ENCODE measurements around the gene KDM1A. TPM values are rescaled to one million over a fixed set of nuclear protein-coding genes. Genes with fewer than 3 reads are reported as not detected.

KDM1A gene
- total RNA-seq, 1 donor from 2014 or later, result 164 TPM

- Mint-ChIP-seq H3K9me3 (no peaks in the 10 kb centered on the region), H3K27me3 (ENCODE audit: low read depth) (no peaks in the 10 kb centered on the region), H3K4me1 (peaks cover 16% of the 10 kb centered on the region), H3K4me3 (no peak overlapping the region), H3K27ac (peak overlapping the region; percentile 30), H3K36me3 (peaks cover 20% of the 10 kb centered on the region)
- no peak for TF ChIP-seq CTCF (IDR thresholded peaks at IDR 0.05; ENCODE audit: unreplicated experiment)
- no peak for DNase-seq (ENCODE audit: low spot score in 2 of 2, unreplicated experiment in 2 of 2)
Measured at GRCh38 chr1:23051290-23051909, 32.1 kb downstream of the KDM1A start.

- H3K4me3 Mint-ChIP-seq, result no peak overlapping the region
- no peaks in the 10 kb centered on the region for H3K27me3 Mint-ChIP-seq (ENCODE audit: low read depth)
- no peaks in the 10 kb centered on the region for H3K4me1 Mint-ChIP-seq
- no peak for TF ChIP-seq CTCF (IDR thresholded peaks at IDR 0.05; ENCODE audit: unreplicated experiment)
- H3K27ac Mint-ChIP-seq, result no peak overlapping the region
- H3K36me3 Mint-ChIP-seq, result peaks cover 36% of the 10 kb centered on the region
- H3K9me3 Mint-ChIP-seq, result no peaks in the 10 kb centered on the region
- no peak for DNase-seq (ENCODE audit: low spot score in 2 of 2, unreplicated experiment in 2 of 2)
Measured at GRCh38 chr1:23057301-23057700, 38.0 kb downstream of the KDM1A start.

- Mint-ChIP-seq H3K4me3 (no peak overlapping the region), H3K9me3 (no peaks in the 10 kb centered on the region), H3K36me3 (peaks cover 32% of the 10 kb centered on the region), H3K4me1 (no peaks in the 10 kb centered on the region), H3K27ac (no peak overlapping the region), H3K27me3 (ENCODE audit: low read depth) (no peaks in the 10 kb centered on the region)
- no peak for TF ChIP-seq CTCF (IDR thresholded peaks at IDR 0.05; ENCODE audit: unreplicated experiment)
- no peak for DNase-seq (ENCODE audit: low spot score in 2 of 2, unreplicated experiment in 2 of 2)
Measured at GRCh38 chr1:23062271-23062670, 43.0 kb downstream of the KDM1A start.

- no peaks in the 10 kb centered on the region for H3K27me3 Mint-ChIP-seq (ENCODE audit: low read depth)
- DNase-seq (ENCODE audit: low spot score in 2 of 2, unreplicated experiment in 2 of 2), result no peak
- peaks cover 28% of the 10 kb centered on the region for H3K36me3 Mint-ChIP-seq
- H3K27ac Mint-ChIP-seq, result no peak overlapping the region
- H3K9me3 Mint-ChIP-seq, result no peaks in the 10 kb centered on the region
- H3K4me1 Mint-ChIP-seq, result no peaks in the 10 kb centered on the region
- no peak overlapping the region for H3K4me3 Mint-ChIP-seq
- no peak for TF ChIP-seq CTCF (IDR thresholded peaks at IDR 0.05; ENCODE audit: unreplicated experiment)
Measured at GRCh38 chr1:23065385-23065784, 46.1 kb downstream of the KDM1A start.

GRCh38 chr1:23066075-23066474 lies 46.8 kb downstream of the KDM1A start:
- no peaks in the 10 kb centered on the region for H3K9me3 Mint-ChIP-seq
- H3K4me1 Mint-ChIP-seq, result no peaks in the 10 kb centered on the region
- H3K36me3 Mint-ChIP-seq, result peaks cover 27% of the 10 kb centered on the region
- H3K27me3 Mint-ChIP-seq (ENCODE audit: low read depth), result no peaks in the 10 kb centered on the region
- DNase-seq (ENCODE audit: low spot score in 2 of 2, unreplicated experiment in 2 of 2), result no peak
- no peak for TF ChIP-seq CTCF (IDR thresholded peaks at IDR 0.05; ENCODE audit: unreplicated experiment)
- no peak overlapping the region for H3K27ac Mint-ChIP-seq
- H3K4me3 Mint-ChIP-seq, result no peak overlapping the region

GRCh38 chr1:23069149-23069548 lies 49.9 kb downstream of the KDM1A start:
- Mint-ChIP-seq H3K36me3 (peaks cover 41% of the 10 kb centered on the region), H3K9me3 (no peaks in the 10 kb centered on the region), H3K4me3 (no peak overlapping the region), H3K4me1 (peaks cover 14% of the 10 kb centered on the region), H3K27me3 (ENCODE audit: low read depth) (no peaks in the 10 kb centered on the region), H3K27ac (no peak overlapping the region)
- no peak for DNase-seq (ENCODE audit: low spot score in 2 of 2, unreplicated experiment in 2 of 2)
- TF ChIP-seq CTCF (IDR thresholded peaks at IDR 0.05; ENCODE audit: unreplicated experiment), result no peak
